Endothelial cell of umbilical vein (primary cell): ENCODE data around the gene YWHAE. TPM values are rescaled to one million over a fixed set of nuclear protein-coding genes. Genes with fewer than 3 reads are reported as not detected.

Experiments used
- Bru-seq: library from RNA; stranded (reverse); fragments of 400-500 nt; gene quantifications from one replicate; lab custom pipeline; 2021; lab: Mats Ljungman, UMichigan
- BruChase-seq, 2 experiments: library from RNA; stranded (reverse); fragments of 400-500 nt; gene quantifications; one replicate each; lab custom pipeline; 2021; lab: Mats Ljungman, UMichigan
- BruUV-seq: library from RNA; stranded (reverse); fragments of 400-500 nt; replicated peaks from 2 replicates; lab custom pipeline; 2021; lab: Mats Ljungman, UMichigan
- CTCF ChIA-PET: fragments of 300-600, 350-600 bp; sonication (Branson Sonifier 250); formaldehyde crosslinking; loops from one replicate; lab custom pipeline; 2021; ENCODE audit warnings: antibody characterized with exemption, inconsistent platforms; lab: Charles Lee
- POLR2A ChIA-PET: fragments of 300-600, 350-600 bp; sonication (Branson Sonifier 250); formaldehyde crosslinking; loops from one replicate; lab custom pipeline; 2021; ENCODE audit warnings: antibody characterized with exemption, inconsistent platforms; lab: Charles Lee
- DNase-seq: peaks from one replicate; pipeline ENCODE4 v3.0.0-alpha.2; 2011; ENCODE audit warnings: low read depth, low spot score
- FAIRE-seq: peaks from 2 replicates; lab custom pipeline; 2011; peaks lifted over from hg19 to GRCh38; lab: Jason Lieb, UNC
- H2AFZ ChIP-seq: 2 replicates; pipeline ENCODE4 v1.6.0; 2012; ENCODE audit warnings: low read depth, low read length, control low read depth, inconsistent platforms
- H3K27ac ChIP-seq: 2 replicates; pipeline ENCODE4 v1.5.1; 2011; ENCODE audit warnings: low read depth, mild to moderate bottlenecking, control low read depth, low read length, moderate library complexity; ENCODE audit not compliant: insufficient read depth
- H3K27me3 ChIP-seq, 2 experiments: 2 replicates each; pipeline versions ENCODE4 v1.6.0 to v1.6.1; 2011; ENCODE audit warnings: low read length in 2 of 2, mixed read lengths in 1 of 2; ENCODE audit not compliant: control insufficient read depth in 2 of 2, insufficient read depth in 2 of 2
- H3K36me3 ChIP-seq, 2 experiments: 2 replicates in 1 of 2; 3 replicates in 1 of 2; pipeline ENCODE4 v1.5.1; 2011; ENCODE audit warnings: low read length in 2 of 2, mild to moderate bottlenecking in 1 of 2, moderate library complexity in 1 of 2; ENCODE audit not compliant: control insufficient read depth in 2 of 2, insufficient read depth in 2 of 2; ENCODE audit errors: extremely low read depth in 1 of 2
- H3K4me1 ChIP-seq: 3 replicates; pipeline ENCODE4 v1.5.1; 2011; ENCODE audit warnings: mild to moderate bottlenecking, low read length; ENCODE audit not compliant: control insufficient read depth, insufficient read depth; ENCODE audit errors: extremely low read depth
- H3K4me2 ChIP-seq: 2 replicates; pipeline ENCODE4 v1.6.1; 2011; ENCODE audit warnings: low read length, control low read depth, mixed read lengths; ENCODE audit not compliant: insufficient read depth
- H3K4me3 ChIP-seq, 3 experiments: fragments of 200-600 bp in 1 of 3; sonication (generic), shearing (Covaris generic) in 1 of 3; replicated peaks in 1 of 3; 2 replicates each; pipeline ENCODE4 v1.5.1; 2011 to 2016; ENCODE audit warnings: control low read depth in 3 of 3, low read length in 3 of 3, mild to moderate bottlenecking in 2 of 3, inconsistent platforms in 1 of 3, low read depth in 1 of 3, moderate library complexity in 1 of 3; ENCODE audit not compliant: insufficient read depth in 1 of 3
- H3K79me2 ChIP-seq: 2 replicates; pipeline ENCODE4 v1.6.0; 2012; ENCODE audit warnings: low read length, inconsistent platforms; ENCODE audit not compliant: control insufficient read depth, insufficient read depth
- H3K9ac ChIP-seq: replicated peaks from 2 replicates; pipeline ENCODE3; 2011; ENCODE audit warnings: low read length, control low read depth; ENCODE audit not compliant: insufficient read depth; ENCODE audit errors: extremely low read depth
- H3K9me1 ChIP-seq: replicated peaks from 3 replicates; pipeline ENCODE4 v1.6.0; 2011; ENCODE audit warnings: mild to moderate bottlenecking, low read length; ENCODE audit not compliant: control insufficient read depth, insufficient read depth; ENCODE audit errors: extremely low read depth
- H3K9me3 ChIP-seq: replicated peaks from 2 replicates; pipeline ENCODE4 v1.5.1; 2012; ENCODE audit warnings: low read length, inconsistent platforms; ENCODE audit not compliant: control insufficient read depth, insufficient read depth
- H4K20me1 ChIP-seq: replicated peaks from 2 replicates; pipeline ENCODE3; 2011; ENCODE audit warnings: mild to moderate bottlenecking, low read length; ENCODE audit not compliant: control insufficient read depth, insufficient read depth; ENCODE audit errors: extremely low read depth
- CTCF ChIP-seq, 2 donors: IDR thresholded peaks; 1 replicate in 1 of 2; 2 replicates in 1 of 2; pipeline ENCODE4 v1.5.1; 2011; ENCODE audit warnings: low read length in 2 of 2, mild to moderate bottlenecking in 2 of 2, moderate library complexity in 2 of 2, control low read depth in 1 of 2, inconsistent platforms in 1 of 2, low read depth in 1 of 2; ENCODE audit not compliant: insufficient read depth in 1 of 2; ENCODE audit errors: extremely low read depth in 1 of 2
- EZH2 ChIP-seq: IDR thresholded peaks from 2 replicates; pipeline ENCODE4 v1.6.1; 2012; ENCODE audit warnings: borderline replicate concordance, low read depth, mild to moderate bottlenecking, moderate library complexity, low read length, inconsistent platforms; ENCODE audit not compliant: severe bottlenecking
- FOS ChIP-seq: IDR thresholded peaks from 2 replicates; pipeline ENCODE4 v1.6.1; 2011; ENCODE audit warnings: mild to moderate bottlenecking, low read length, moderate library complexity, borderline replicate concordance; ENCODE audit not compliant: insufficient read depth
- GATA2 ChIP-seq: IDR thresholded peaks from 2 replicates; pipeline ENCODE4 v1.7.0; 2011; ENCODE audit warnings: low read depth, mild to moderate bottlenecking, moderate library complexity, mixed read lengths, low read length; ENCODE audit not compliant: insufficient read length, insufficient read depth
- JUN ChIP-seq: IDR thresholded peaks from 2 replicates; pipeline ENCODE4 v1.6.1; 2011; ENCODE audit warnings: borderline replicate concordance, low read depth; ENCODE audit not compliant: insufficient read length, insufficient read depth
- MAX ChIP-seq: IDR thresholded peaks from 2 replicates; pipeline ENCODE4 v1.6.1; 2011; ENCODE audit not compliant: insufficient read depth, insufficient read length
- MYC ChIP-seq: IDR thresholded peaks from one replicate; pipeline ENCODE4 v1.6.1; 2011; ENCODE audit warnings: mild to moderate bottlenecking, low read depth, low read length
- POLR2A ChIP-seq: IDR thresholded peaks from 2 replicates; pipeline ENCODE4 v1.6.1; 2012; ENCODE audit warnings: low read depth, mild to moderate bottlenecking, control low read depth, low read length
- POLR2AphosphoS5 ChIP-seq: IDR thresholded peaks from 2 replicates; pipeline ENCODE4 v1.6.1; 2012; ENCODE audit warnings: low read depth, mild to moderate bottlenecking, control low read depth, low read length, moderate library complexity; ENCODE audit not compliant: insufficient read depth
- dilution Hi-C: fragments of 300-500 bp; cut with MboI; formaldehyde crosslinking; loops from one replicate; pipeline ENCODE4 v1.15.0; 2019; ENCODE audit warnings: low sequenced_read_pairs; ENCODE audit not compliant: extremely low pct_ligation_motif_present
- intact Hi-C: fragments of 100-400 bp; cut with micrococcal nuclease; formaldehyde crosslinking; loops from one replicate; pipeline ENCODE4 v1.10.0; 2022
- long read RNA-seq: library from polyadenylated mRNA; stranded (forward); transcript quantifications from one replicate; pipeline ENCODE4 v2.0.0, GENCODE V29; 2021
- polyA minus RNA-seq, 3 experiments: library from RNA; depleted of rRNA, polyadenylated mRNA; stranded (reverse); fragments of >200 nt; gene quantifications; 1 replicate in 1 of 3; 2 replicates in 2 of 3; pipeline ENCODE4 v1.2.3, GENCODE V29; 2011
- polyA plus RNA-seq, 4 experiments: library from polyadenylated mRNA; depleted of rRNA in 3 of 4; stranded (reverse) in 3 of 4; unstranded in 1 of 4; fragments of >200 nt; gene quantifications; 2 replicates each; pipeline versions ENCODE4 v1.2.1 to v1.2.3, GENCODE V29; 2011 to 2012; ENCODE audit warnings: missing spikeins in 1 of 4
- total RNA-seq: library from RNA; stranded (reverse); gene quantifications from 2 replicates; pipeline ENCODE4 v1.2.3, GENCODE V29; 2021

The YWHAE gene
- 819 and 848 TPM in 2 replicates for total RNA-seq
- 325 and 396 TPM in 2 replicates for polyA plus RNA-seq
- 840 and 857 TPM in 2 replicates for polyA plus RNA-seq (2011; cell fraction: cytosol; rRNA removed)
- 329 and 517 TPM in 2 replicates for polyA plus RNA-seq (2011; cell fraction: nucleus; rRNA removed)
- 907 and 1,093 TPM in 2 replicates for polyA plus RNA-seq (2012)
- polyA minus RNA-seq, result 387 and 461 TPM in 2 replicates
- 487 TPM for polyA minus RNA-seq (2011; cell fraction: cytosol; rRNA and poly(A)+ RNA removed)
- polyA minus RNA-seq (2011; cell fraction: nucleus; rRNA and poly(A)+ RNA removed), result 155 and 169 TPM in 2 replicates
- Bru-seq, nascent RNA, result percentile 97 among the genes with signal in this experiment
- percentile 98 among the genes with signal in this experiment for BruChase-seq, experiment 1, labeled RNA remaining after a 6-hour chase
- percentile 96 among the genes with signal in this experiment for BruChase-seq, experiment 2, labeled RNA remaining after a 2-hour chase
- long read RNA-seq, transcript YWHAE-208 (7 exons, 1,818 nt), result minor isoform, 55 of 1,716 reads
- long read RNA-seq, transcript YWHAE-201 (6 exons, 2,211 nt), result major isoform, 1,579 of 1,716 reads
- long read RNA-seq, partial matches to known transcripts, result 23 of 1,716 reads
- long read RNA-seq, other reads (novel, unspliced or antisense), result 48 of 1,716 reads

GRCh38 chr17:1399679-1400512 lies at the start of gene YWHAE:
Gene YWHAE, minus strand, starts transcription at chr17:1400222. Its CDS starts 112 bp downstream, at chr17:1400110.
- POLR2A ChIA-PET, result interaction anchor here (0.5 to 1.1 kb wide), 2 partner anchors 34 to 51 kb away, joined by 3 to 5 read pairs; no protein-coding TSS in a partner anchor
- Histone ChIP-seq H3K79me2 (peaks cover 51% of the 10 kb centered on the region), H4K20me1 (peaks cover 13% of the 10 kb centered on the region), H3K4me3 (peak within 1 kb of the TSS; percentile 53 to 99 (median 77)), H2AFZ (peak within 1 kb of the TSS; percentile 90), H3K9me1 (no peaks in the 10 kb centered on the region), H3K4me2 (peak within 1 kb of the TSS; percentile 100), H3K4me1 (peaks cover 17% of the 10 kb centered on the region), H3K9ac (peak within 1 kb of the TSS; percentile 93), H3K27ac (peak within 1 kb of the TSS; percentile 86), H3K36me3 (no peaks in the 10 kb centered on the region), H3K27me3 (peaks cover 0 to under 1% of the 10 kb centered on the region in 2 experiments), H3K9me3 (no peaks in the 10 kb centered on the region)
- FAIRE-seq, result peak; percentile 87
- DNase-seq, result peak; percentile 96
- CTCF ChIA-PET, result interaction anchor here (0.6 to 2.4 kb wide), 4 partner anchors 18 to 116 kb away, joined by 4 to 13 read pairs (median 8); partner anchors contain the start of gene INPP5K
- dilution Hi-C loops, result no loop called here
- BruUV-seq, result no TSS peak
- intact Hi-C loops, result loop anchor here (1.0 to 2.0 kb wide), 5 partner anchors 13 to 115 kb away; partner anchors contain the start of gene CRK
- TF ChIP-seq FOS (no peak), EZH2 (no peak), JUN (no peak), CTCF (IDR thresholded peaks at IDR 0.05; ENCODE audit: extremely low read depth in 1 of 2, insufficient read depth in 1 of 2, low read depth in 1 of 2, low read length in 2 of 2) (no peak), POLR2A (peak; percentile 91), MYC (no peak), POLR2AphosphoS5 (peak; percentile 94), GATA2 (no peak), MAX (peak; percentile 58)
